K562 (cell line): ENCODE data around the gene SLC25A28. TPM values are rescaled to one million over a fixed set of nuclear protein-coding genes. Genes with fewer than 3 reads are reported as not detected.

Experiments used
- ATAC-seq: fragments of 200-7000 bp; cut with Tn5 transposase; 3 replicates; pipeline ENCODE4 v1.9.1; 2020; ENCODE audit warnings: moderate library complexity
- BruUV-seq: library from RNA; stranded (reverse); fragments of 400-500 nt; replicated peaks from 2 replicates; lab custom pipeline; 2021; lab: Mats Ljungman, UMichigan
- CTCF ChIA-PET: fragments of 300-600 bp; formaldehyde crosslinking; extraction: SDS; loops from one replicate; lab custom pipeline; 2021; ENCODE audit warnings: low intra/inter-chr PET ratio; lab: Yijun Ruan, JAX
- POLR2A ChIA-PET: fragments of 300-600, 350-650 bp; sonication (Branson Sonifier 250); formaldehyde crosslinking; extraction: SDS; loops from one replicate; lab custom pipeline; 2021; ENCODE audit warnings: antibody characterized with exemption, inconsistent platforms; lab: Yijun Ruan, JAX
- DNase-seq, 4 experiments: peaks; one replicate each; pipeline versions ENCODE4 v3.0.0 to v3.0.0-alpha.2; 2011 to 2018; ENCODE audit warnings: low spot score in 3 of 4, mixed read lengths in 3 of 4; ENCODE audit errors: extremely low read depth in 1 of 4
- FAIRE-seq: peaks from 2 replicates; lab custom pipeline; 2011; peaks lifted over from hg19 to GRCh38; lab: Jason Lieb, UNC
- H2AFZ ChIP-seq: 2 replicates; pipeline ENCODE4 v1.6.0; 2011; ENCODE audit warnings: low read depth, low read length, control low read depth, inconsistent platforms
- H3K27ac ChIP-seq: fragments of 200-600 bp; 3 replicates; pipeline ENCODE4 v1.8.0; 2011; ENCODE audit warnings: low read depth, mild to moderate bottlenecking, control low read depth, inconsistent platforms, low read length, moderate library complexity, mixed read lengths; ENCODE audit errors: extremely low read depth
- H3K27me3 ChIP-seq, 2 experiments: fragments of 300-600 bp in 1 of 2; 2 replicates in 1 of 2; 3 replicates in 1 of 2; pipeline versions ENCODE4 v1.6.0 to v1.8.0; 2011; ENCODE audit warnings: inconsistent platforms in 2 of 2, low read length in 2 of 2, mild to moderate bottlenecking in 1 of 2, mixed read lengths in 1 of 2, moderate library complexity in 1 of 2; ENCODE audit not compliant: control insufficient read depth in 2 of 2, insufficient read depth in 2 of 2
- H3K36me3 ChIP-seq: fragments of 300-600 bp; 3 replicates; pipeline ENCODE4 v1.8.0; 2011; ENCODE audit warnings: mild to moderate bottlenecking, low read length, inconsistent platforms; ENCODE audit not compliant: control insufficient read depth, insufficient read depth
- H3K4me1 ChIP-seq, 2 experiments: fragments of 200-600 bp in 1 of 2; replicated peaks in 1 of 2; 2 replicates in 1 of 2; 3 replicates in 1 of 2; pipeline versions ENCODE4 v1.5.1 to v1.8.0; 2011; ENCODE audit warnings: inconsistent platforms in 2 of 2, low read length in 2 of 2, mild to moderate bottlenecking in 1 of 2, mixed read lengths in 1 of 2, moderate library complexity in 1 of 2; ENCODE audit not compliant: control insufficient read depth in 2 of 2, insufficient read depth in 2 of 2
- H3K4me2 ChIP-seq: 2 replicates; pipeline ENCODE4 v1.6.1; 2011; ENCODE audit warnings: low read length, control low read depth, inconsistent platforms, mixed read lengths; ENCODE audit not compliant: insufficient read depth
- H3K4me3 ChIP-seq: fragments of 200-600 bp; sonication (generic), shearing (Covaris generic); 2 replicates; pipeline ENCODE4 v1.5.1; 2016; ENCODE audit warnings: control low read depth, inconsistent platforms
- H3K79me2 ChIP-seq: fragments of 200-600 bp; 3 replicates; pipeline ENCODE4 v1.8.0; 2011; ENCODE audit warnings: low read length, inconsistent platforms; ENCODE audit not compliant: control insufficient read depth, insufficient read depth
- H3K9ac ChIP-seq, 2 experiments: 2 replicates each; pipeline versions ENCODE4 v1.6.0 to v1.6.1; 2011; ENCODE audit warnings: low read depth in 2 of 2, low read length in 2 of 2, control low read depth in 1 of 2, inconsistent platforms in 1 of 2, mild to moderate bottlenecking in 1 of 2, mixed read lengths in 1 of 2; ENCODE audit not compliant: insufficient read depth in 1 of 2
- H3K9me1 ChIP-seq: one replicate; pipeline ENCODE4 v1.6.0; 2011; ENCODE audit warnings: inconsistent platforms, mild to moderate bottlenecking, low read length, moderate library complexity; ENCODE audit not compliant: control insufficient read depth, insufficient read depth
- H3K9me3 ChIP-seq: replicated peaks from 2 replicates; pipeline ENCODE4 v1.5.1; 2011; ENCODE audit warnings: low read depth, low read length, inconsistent platforms; ENCODE audit not compliant: control insufficient read depth, insufficient read depth
- H4K20me1 ChIP-seq: replicated peaks from 2 replicates; pipeline ENCODE4 v1.6.1; 2011; ENCODE audit warnings: low read length, inconsistent platforms, mixed read lengths; ENCODE audit not compliant: control insufficient read depth, insufficient read depth
- CAMTA2 ChIP-seq: fragments of 250-450 bp; sonication (Bioruptor Pico); conservative IDR thresholded peaks from 2 replicates; pipeline ENCODE4 v1.5.1; 2022
- MAFF ChIP-seq: IDR thresholded peaks from 2 replicates; pipeline ENCODE4 v1.6.1; 2012; ENCODE audit warnings: low read length, improper control_type of control experiment
- MAFG ChIP-seq: fragments of 450-650 bp; conservative IDR thresholded peaks from 2 replicates; pipeline ENCODE4 v1.6.1; 2016; ENCODE audit warnings: missing genetic modification characterization, missing compliant biosample characterization
- MBD1 ChIP-seq: fragments of 250-450 bp; sonication (Bioruptor Pico); IDR thresholded peaks from 2 replicates; pipeline ENCODE4 v1.8.0; 2022; ENCODE audit warnings: inconsistent platforms
- SOX6 ChIP-seq: fragments of 450-650 bp; IDR thresholded peaks from 2 replicates; pipeline ENCODE4 v1.6.1; 2014; ENCODE audit warnings: mild to moderate bottlenecking
- ZNF224 ChIP-seq: sonication (generic); formaldehyde crosslinking; IDR thresholded peaks from 2 replicates; pipeline ENCODE4 v1.8.0; 2022; ENCODE audit warnings: mild to moderate bottlenecking, missing genetic modification reagents
- ZNF589 ChIP-seq: fragments of 200-800 bp; sonication (Bioruptor generic); IDR thresholded peaks from 2 replicates; pipeline ENCODE4 v1.6.1; 2016; ENCODE audit warnings: low read depth, missing genetic modification characterization, missing compliant biosample characterization
- WGBS: fragments of 100-300 bp; shearing (Covaris generic); methylation state at CpG from one replicate; pipeline ENCODE4 v1.1.6; 2016; ENCODE audit warnings: low coverage, mixed read lengths; ENCODE audit not compliant: insufficient coverage; ENCODE audit errors: missing lambda C conversion rate; 5-methylcytosine and 5-hydroxymethylcytosine counted together
- in situ Hi-C: fragments of 300-500 bp; cut with MboI; formaldehyde crosslinking; loops from 4 replicates; pipeline ENCODE4 v1.15.0; 2018; ENCODE audit warnings: inconsistent platforms, mixed read lengths
- intact Hi-C: fragments of 100-400 bp; cut with micrococcal nuclease; formaldehyde crosslinking; loops from 2 replicates; pipeline ENCODE4 v1.14.2; 2022
- polyA plus RNA-seq, 8 experiments: library from polyadenylated mRNA; depleted of rRNA in 4 of 8; stranded (reverse) in 5 of 8; unstranded in 3 of 8; fragments of >200 nt; fragmentation: Nextera tagmentation in 2 of 8; fragmentation: Illumina TruSeq in 1 of 8; extraction: Ambion mirVana in 2 of 8; extraction: Trizol in 1 of 8; gene quantifications; 2 replicates each; pipeline versions ENCODE4 v1.2.1 to v1.2.3, GENCODE V29; 2011 to 2014; ENCODE audit warnings: inconsistent platforms in 1 of 8, missing spikeins in 1 of 8
- total RNA-seq, 7 experiments: library from RNA; depleted of rRNA in 6 of 7; stranded (reverse); fragments of >200 nt in 6 of 7; fragmentation: Illumina TruSeq in 2 of 7; extraction: Trizol in 2 of 7; gene quantifications; 2 replicates each; pipeline versions ENCODE4 v1.2.1 to v1.2.3, GENCODE V29; 2011 to 2021; ENCODE audit warnings: low replicate concordance in 1 of 7
- TF ChIP-seq, protein P1 (sequence below): fragments of 250-450 bp; sonication (Bioruptor Pico); IDR thresholded peaks from 2 replicates; pipeline ENCODE4 v1.8.0; 2022; ENCODE audit warnings: moderate library complexity, mild to moderate bottlenecking, inconsistent platforms

Gene SLC25A28
- total and polyA plus RNA-seq, 9 of the 15 experiments (the other 6 are each of a cell fraction or from before 2014, with no cell fraction given) = 6.2 to 32.3 (median 18.8) TPM

GRCh38 chr10:99658622-99659030 is 38.4 kb upstream of the SLC25A28 start (continued):
- TF ChIP-seq MAFG (tag) (peak; percentile 54), SOX6 (peak; percentile 20; the same call in 1 of the 2 replicates), ZNF589 (CRISPR knock-in tag) (no peak)
- TF ChIP-seq, protein P1, sequence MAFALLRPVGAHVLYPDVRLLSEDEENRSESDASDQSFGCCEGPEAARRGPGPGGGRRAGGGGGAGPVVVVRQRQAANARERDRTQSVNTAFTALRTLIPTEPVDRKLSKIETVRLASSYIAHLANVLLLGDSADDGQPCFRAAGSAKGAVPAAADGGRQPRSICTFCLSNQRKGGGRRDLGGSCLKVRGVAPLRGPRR (CRISPR knock-in tag) = no peak

DNA sequence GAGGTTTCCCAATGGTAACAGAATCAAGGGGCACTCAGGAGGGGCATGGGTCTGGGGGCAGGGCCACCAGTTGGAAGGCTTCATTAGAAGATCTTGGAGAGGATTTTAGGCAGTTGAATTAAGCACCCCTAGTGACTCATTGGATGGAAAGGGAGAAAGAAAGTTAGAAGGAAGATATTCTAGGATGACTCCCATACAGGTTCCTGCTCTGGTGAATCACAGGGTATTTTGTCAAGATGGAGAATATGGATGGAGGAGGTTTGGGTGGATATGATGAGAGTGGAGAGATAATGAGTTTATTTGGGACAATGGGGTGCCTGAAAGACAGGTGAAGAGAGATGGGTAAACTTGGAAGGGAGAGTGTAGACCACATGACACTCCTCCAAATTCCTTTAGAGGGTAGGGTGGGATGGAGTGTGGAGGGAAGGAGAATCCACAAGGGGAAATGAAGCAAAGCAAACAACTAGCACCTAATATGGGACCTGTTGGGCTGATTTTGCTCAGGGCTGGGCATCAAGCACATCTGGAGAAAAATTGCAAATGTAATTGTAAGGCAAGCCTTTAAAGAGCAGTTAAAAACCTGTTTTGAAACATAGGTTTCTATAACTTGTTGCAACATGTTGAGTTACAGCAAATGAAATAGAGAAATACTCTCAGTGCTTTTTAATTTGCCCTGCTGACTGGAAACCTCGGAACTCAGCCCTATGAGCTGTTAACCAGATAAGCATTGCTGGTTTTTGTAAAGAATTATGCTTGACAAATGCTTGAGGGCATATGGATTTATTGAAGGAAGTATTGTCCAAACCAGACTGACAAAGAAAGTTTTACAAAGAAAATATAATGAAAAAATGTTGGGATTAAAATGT is 36.2 kb upstream of the SLC25A28 start:
- no peak overlapping the region for H3K9ac ChIP-seq
- FAIRE-seq (no peak), ATAC-seq (no peak), DNase-seq (no peak)
- TF ChIP-seq CAMTA2 (CRISPR knock-in tag) (no peak), ZNF224 (CRISPR knock-in tag) (no peak), MAFF (no peak), MBD1 (CRISPR knock-in tag) (no peak)
- H2AFZ ChIP-seq = no peak overlapping the region
- H3K9me3 ChIP-seq = no peaks in the 10 kb centered on the region
- H3K79me2 ChIP-seq = peaks cover 9% of the 10 kb centered on the region
- no TSS peak for BruUV-seq
- CTCF ChIA-PET = no interaction called here
- no peaks in the 10 kb centered on the region for H3K9me1 ChIP-seq
- H3K4me1 ChIP-seq = peaks cover 6 to 22% of the 10 kb centered on the region in 2 experiments; a peak in 4 of 5 replicates
- 0% methylated on average over 1 of the region's 1 CpG for WGBS
- H3K36me3 ChIP-seq = no peaks in the 10 kb centered on the region
- no peak overlapping the region for H3K27ac ChIP-seq
- in situ Hi-C loops = no loop called here
- no peaks in the 10 kb centered on the region for H4K20me1 ChIP-seq
- no peaks in the 10 kb centered on the region for H3K27me3 ChIP-seq
- POLR2A ChIA-PET = interaction anchor here (1.5 kb wide), 1 partner anchor 11 kb away, joined by 3 read pairs; no protein-coding TSS in a partner anchor
- H3K4me3 ChIP-seq = no peak overlapping the region
- no peak overlapping the region for H3K4me2 ChIP-seq
- intact Hi-C loops = no loop called here
